Globus pallidus (tissue), 1 donor: Measurements from ENCODE around the gene GALNT2.

ENCODE experiments used
- DNase-seq: peaks from one replicate; pipeline ENCODE4 v3.0.0-alpha.2; 2015; ENCODE audit warnings: low spot score

Gene GALNT2

GRCh38 chr1:230066466-230067404 is at the start of gene GALNT2:
GALNT2 (plus strand) TSS chr1:230067238; CDS start chr1:230067281, 43 bp downstream.
- DNase-seq, result peak; percentile 93

- no peak for DNase-seq
Measured at GRCh38 chr1:230020451-230020850, 46.6 kb upstream of the GALNT2 start.

GRCh38 chr1:230022666-230023380 is 44.2 kb upstream of the GALNT2 start:
- no peak for DNase-seq

- DNase-seq, result no peak
Measured at GRCh38 chr1:230025686-230026085, 41.4 kb upstream of the GALNT2 start.

- no peak for DNase-seq
Measured at GRCh38 chr1:230026139-230026538, 40.9 kb upstream of the GALNT2 start.

- no peak for DNase-seq
Measured at GRCh38 chr1:230026572-230026971, 40.5 kb upstream of the GALNT2 start.

- no peak for DNase-seq
Measured at GRCh38 chr1:230028602-230029223, 38.3 kb upstream of the GALNT2 start.

- no peak for DNase-seq
Measured at GRCh38 chr1:230029244-230029941, 37.6 kb upstream of the GALNT2 start.

- DNase-seq, result no peak
Measured at GRCh38 chr1:230030122-230030821, 36.8 kb upstream of the GALNT2 start.

GRCh38 chr1:230031131-230031530 is 35.9 kb upstream of the GALNT2 start:
- DNase-seq, result no peak

GRCh38 chr1:230032516-230033281 is 34.3 kb upstream of the GALNT2 start:
- DNase-seq, result no peak

- no peak for DNase-seq
Measured at GRCh38 chr1:230037261-230037660, 29.8 kb upstream of the GALNT2 start.

- DNase-seq, result no peak
Measured at GRCh38 chr1:230040440-230040839, 26.6 kb upstream of the GALNT2 start.

- DNase-seq, result no peak
Measured at GRCh38 chr1:230043081-230043480, 24.0 kb upstream of the GALNT2 start.

- DNase-seq, result no peak
Measured at GRCh38 chr1:230044729-230045128, 22.3 kb upstream of the GALNT2 start.

GRCh38 chr1:230047114-230047865 is 19.7 kb upstream of the GALNT2 start:
- no peak for DNase-seq

- no peak for DNase-seq
Measured at GRCh38 chr1:230048322-230048721, 18.7 kb upstream of the GALNT2 start.

GRCh38 chr1:230048922-230049321 is 18.1 kb upstream of the GALNT2 start:
- no peak for DNase-seq

- no peak for DNase-seq
Measured at GRCh38 chr1:230049731-230050130, 17.3 kb upstream of the GALNT2 start.
